HEK293 (cell line): Measurements from ENCODE around the gene ZNF786.

Experiments
- CTCF ChIA-PET: fragments of 350-600 bp; formaldehyde crosslinking; extraction: SDS; loops from one replicate; lab custom pipeline; 2021; ENCODE audit warnings: antibody characterized with exemption; lab: Yijun Ruan, JAX
- POLR2A ChIA-PET: fragments of 300-600 bp; formaldehyde crosslinking; extraction: SDS; loops from one replicate; lab custom pipeline; 2020; ENCODE audit warnings: antibody characterized with exemption, inconsistent platforms; lab: Yijun Ruan, JAX
- H3K27ac ChIP-seq: fragments of 200-500 bp; sonication (Bioruptor generic); 2 replicates; pipeline ENCODE4 v1.5.1; 2014; ENCODE audit warnings: low read depth, low read length, control low read depth, inconsistent platforms; ENCODE audit errors: extremely low read depth
- H3K36me3 ChIP-seq, 2 experiments: fragments of 200-500 bp in 1 of 2; sonication (Bioruptor generic) in 1 of 2; 1 replicate in 1 of 2; 2 replicates in 1 of 2; pipeline ENCODE4 v1.5.1; 2014 to 2017; ENCODE audit warnings: inconsistent platforms in 2 of 2, low read length in 2 of 2; ENCODE audit not compliant: control insufficient read depth in 2 of 2, insufficient read depth in 1 of 2
- H3K4me1 ChIP-seq: fragments of 200-500 bp; sonication (Bioruptor generic); 2 replicates; pipeline ENCODE4 v1.5.1; 2014; ENCODE audit warnings: mild to moderate bottlenecking, low read length, inconsistent platforms; ENCODE audit not compliant: control insufficient read depth, insufficient read depth
- H3K4me3 ChIP-seq: 2 replicates; pipeline ENCODE4 v1.5.1; 2011; ENCODE audit warnings: low read depth, mild to moderate bottlenecking, control low read depth, low read length, moderate library complexity
- H3K9me3 ChIP-seq: fragments of 200-500 bp; sonication (Bioruptor generic); 2 replicates; pipeline ENCODE4 v1.5.1; 2014; ENCODE audit warnings: low read depth, low read length, inconsistent platforms; ENCODE audit not compliant: control insufficient read depth, insufficient read depth
- GLIS2 ChIP-seq: fragments of 450-650 bp; formaldehyde crosslinking; IDR thresholded peaks from 2 replicates; pipeline ENCODE4 v1.5.1; 2016; ENCODE audit warnings: missing biosample characterization, missing genetic modification characterization
- MEIS1 ChIP-seq: sonication (generic); formaldehyde crosslinking; IDR thresholded peaks from 2 replicates; pipeline ENCODE4 v1.8.1; 2022; ENCODE audit warnings: missing genetic modification reagents, mild to moderate bottlenecking, borderline replicate concordance
- ZBTB17 ChIP-seq: fragments of 450-650 bp; formaldehyde crosslinking; IDR thresholded peaks from 2 replicates; pipeline ENCODE4 v1.5.1; 2016; ENCODE audit warnings: missing biosample characterization, missing genetic modification characterization
- ZFP41 ChIP-seq: fragments of 450-650 bp; formaldehyde crosslinking; IDR thresholded peaks from 2 replicates; pipeline ENCODE4 v1.5.1; 2016; ENCODE audit warnings: missing biosample characterization, missing genetic modification characterization, borderline replicate concordance
- ZNF138 ChIP-seq: fragments of 450-650 bp; formaldehyde crosslinking; IDR thresholded peaks from 2 replicates; pipeline ENCODE4 v1.5.1; 2016; ENCODE audit warnings: missing biosample characterization, missing genetic modification characterization, borderline replicate concordance
- ZNF2 ChIP-seq: fragments of 450-650 bp; formaldehyde crosslinking; IDR thresholded peaks from 2 replicates; pipeline ENCODE4 v1.5.1; 2016; ENCODE audit warnings: missing biosample characterization, missing genetic modification characterization
- ZNF202 ChIP-seq: fragments of 450-650 bp; formaldehyde crosslinking; IDR thresholded peaks from 2 replicates; pipeline ENCODE4 v1.5.1; 2016; ENCODE audit warnings: missing biosample characterization, missing genetic modification characterization, borderline replicate concordance
- ZNF223 ChIP-seq: fragments of 450-650 bp; formaldehyde crosslinking; IDR thresholded peaks from 2 replicates; pipeline ENCODE4 v1.5.1; 2016; ENCODE audit warnings: missing biosample characterization, missing genetic modification characterization
- ZNF280C ChIP-seq: fragments of 450-650 bp; formaldehyde crosslinking; IDR thresholded peaks from 2 replicates; pipeline ENCODE4 v1.5.1; 2016; ENCODE audit warnings: missing biosample characterization, missing genetic modification characterization
- ZNF354C ChIP-seq: fragments of 450-650 bp; formaldehyde crosslinking; IDR thresholded peaks from 2 replicates; pipeline ENCODE4 v1.5.1; 2016; ENCODE audit warnings: missing biosample characterization, missing genetic modification characterization, low read depth, borderline replicate concordance
- ZNF404 ChIP-seq: fragments of 450-650 bp; formaldehyde crosslinking; IDR thresholded peaks from 2 replicates; pipeline ENCODE4 v1.5.1; 2017; ENCODE audit warnings: missing biosample characterization, missing genetic modification characterization
- ZNF423 ChIP-seq: fragments of 450-650 bp; formaldehyde crosslinking; IDR thresholded peaks from 2 replicates; pipeline ENCODE4 v1.5.1; 2016; ENCODE audit warnings: missing biosample characterization, missing genetic modification characterization
- ZNF776 ChIP-seq: fragments of 450-650 bp; formaldehyde crosslinking; IDR thresholded peaks from 2 replicates; pipeline ENCODE4 v1.5.0; 2017; ENCODE audit warnings: missing biosample characterization, missing genetic modification characterization, borderline replicate concordance
- ZSCAN18 ChIP-seq: fragments of 450-650 bp; formaldehyde crosslinking; IDR thresholded peaks from 2 replicates; pipeline ENCODE4 v1.5.1; 2016; ENCODE audit warnings: missing biosample characterization, missing genetic modification characterization

Gene ZNF786

GRCh38 chr7:149020483-149020882 lies 70.0 kb downstream of the ZNF786 start:
- H3K4me3 ChIP-seq, result no peak overlapping the region
- no peaks in the 10 kb centered on the region for H3K9me3 ChIP-seq
- peaks cover 13 to 65% of the 10 kb centered on the region in 2 experiments for H3K36me3 ChIP-seq
- no peak overlapping the region for H3K27ac ChIP-seq
- POLR2A ChIA-PET, result interaction anchor here (1.0 kb wide), 1 partner anchor 15 kb away, joined by 3 read pairs; no protein-coding TSS in a partner anchor
- CTCF ChIA-PET, result interaction anchor here (1.0 to 2.4 kb wide), 3 partner anchors 13 to 45 kb away, joined by 3 to 10 read pairs (median 4); no protein-coding TSS in a partner anchor
- H3K4me1 ChIP-seq, result peaks cover 2% of the 10 kb centered on the region; the same call in 1 of the 2 replicates
- no peak for TF ChIP-seq ZBTB17 (tag by site-specific recombination)
- no peak for TF ChIP-seq ZNF776 (tag by site-specific recombination)
- TF ChIP-seq ZNF202 (tag by site-specific recombination), result no peak
- TF ChIP-seq ZNF404, result no peak
- no peak for TF ChIP-seq ZNF138 (tag by site-specific recombination)
- no peak for TF ChIP-seq ZFP41 (tag by site-specific recombination)
- no peak for TF ChIP-seq GLIS2
- TF ChIP-seq ZNF354C (tag by site-specific recombination), result no peak
- TF ChIP-seq ZNF423, result no peak
- no peak for TF ChIP-seq MEIS1 (CRISPR knock-in tag)
- TF ChIP-seq ZNF280C, result no peak
- TF ChIP-seq ZNF2 (tag by site-specific recombination), result no peak
- no peak for TF ChIP-seq ZNF223
- no peak for TF ChIP-seq ZSCAN18
- TF ChIP-seq, all 188 proteins: peak for 0
